ENCODE measurements around the gene GNAQ.
"Not testable (repeated sequence)": the region's sequence is repeated elsewhere in the genome, so short reads cannot be mapped to it uniquely, and the experiment has no call there.

GNAQ gene

DNA sequence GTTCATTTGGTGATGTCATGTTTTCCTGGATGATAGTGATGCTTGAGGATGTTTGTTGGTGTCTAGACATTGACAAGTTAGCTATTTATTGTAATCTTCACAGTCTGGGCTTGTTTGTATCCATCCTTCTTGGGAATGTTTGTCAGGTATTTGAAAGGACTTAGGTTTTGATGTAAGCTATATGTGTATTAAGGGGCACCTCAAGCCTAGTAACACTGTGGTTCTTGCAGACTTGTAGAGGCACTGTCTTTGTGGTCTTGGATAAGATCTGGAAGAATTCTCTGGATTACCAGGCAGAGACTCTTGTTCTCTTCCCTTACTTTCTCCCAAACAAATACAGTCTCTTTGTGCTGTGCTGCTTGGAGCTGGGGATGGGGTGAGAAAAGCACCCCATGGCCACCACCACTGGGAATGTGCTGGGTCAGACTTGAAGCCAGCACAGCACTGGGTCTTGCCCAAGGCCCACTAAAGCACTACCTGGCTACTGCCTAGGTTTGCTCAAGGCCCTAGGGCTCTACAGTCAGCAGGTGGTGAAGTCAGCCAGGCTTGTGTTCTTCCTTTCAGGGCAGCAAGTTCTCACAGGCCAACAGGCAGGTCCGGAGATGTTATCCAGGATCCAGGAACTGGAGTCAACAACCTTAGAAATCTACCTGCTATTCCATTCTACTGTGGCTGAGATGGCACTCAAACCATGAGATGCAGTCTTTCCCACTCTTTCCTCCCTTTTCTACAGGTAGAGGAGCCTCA lies 334.2 kb downstream of the GNAQ start:
- no peak for DNase-seq (ENCODE audit: low read depth in 2 of 2)

DNA sequence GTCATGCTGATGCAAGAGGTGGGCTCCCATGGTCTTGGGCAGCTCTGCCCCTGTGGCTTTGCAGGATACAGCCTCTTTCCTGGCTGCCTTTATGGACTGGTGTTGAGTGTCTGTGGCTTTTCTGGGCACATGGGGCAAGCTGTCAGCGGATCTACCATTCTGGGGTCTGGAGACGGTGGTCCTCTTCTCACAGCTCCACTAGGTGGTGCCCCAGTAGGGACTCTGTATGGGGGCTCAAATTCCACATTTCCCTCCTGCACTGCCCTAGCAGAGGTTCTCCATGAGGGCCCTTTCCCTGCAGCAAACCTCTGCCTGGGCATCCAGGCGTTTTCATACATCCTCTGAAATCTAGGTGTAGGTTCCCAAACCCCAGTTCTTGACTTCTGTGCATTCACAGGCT lies 340.9 kb downstream of the GNAQ start:
- not testable (repeated sequence) for DNase-seq (ENCODE audit: low read depth in 2 of 2)

DNA sequence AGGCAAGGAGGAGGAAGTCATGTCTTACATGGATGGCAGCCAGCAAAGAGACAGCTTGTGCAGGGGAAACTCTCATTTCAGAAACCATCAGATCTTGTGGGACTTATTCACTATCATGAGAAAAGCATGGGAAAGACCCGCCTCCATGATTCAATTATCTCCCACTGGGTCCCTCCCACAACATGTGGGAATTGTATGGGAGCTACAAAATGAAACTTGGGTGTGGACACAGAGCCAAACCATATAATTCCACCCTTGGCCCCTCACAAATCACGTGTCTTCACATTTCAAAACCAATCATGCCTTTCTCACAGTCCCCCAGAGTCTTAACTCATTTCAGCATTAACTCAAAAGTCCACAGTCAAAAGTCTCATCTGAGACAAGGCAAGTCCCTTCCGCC lies 341.5 kb downstream of the GNAQ start:
- not testable (repeated sequence) for DNase-seq (ENCODE audit: low read depth in 2 of 2)

DNA sequence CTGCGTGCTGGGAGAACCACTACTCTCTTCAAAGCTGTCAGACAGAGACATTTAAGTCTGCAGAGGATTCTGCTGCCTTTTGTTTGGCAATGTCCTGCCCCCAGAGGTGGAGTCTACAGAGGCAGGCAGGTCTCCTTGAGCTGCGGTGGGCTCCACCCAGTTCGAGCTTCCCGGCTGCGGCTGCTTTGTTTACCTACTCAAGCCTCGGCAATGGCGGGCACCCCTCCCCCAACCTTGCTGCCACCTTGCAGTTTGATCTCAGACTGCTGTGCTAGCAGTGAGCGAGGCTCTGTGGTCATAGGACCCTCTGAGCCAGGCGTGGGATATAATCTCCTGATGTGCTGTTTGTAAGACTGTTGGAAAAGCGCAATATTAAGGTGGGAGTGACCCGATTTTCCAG lies 343.9 kb downstream of the GNAQ start:
- DNase-seq (ENCODE audit: low read depth in 2 of 2), result not testable (repeated sequence)

DNA sequence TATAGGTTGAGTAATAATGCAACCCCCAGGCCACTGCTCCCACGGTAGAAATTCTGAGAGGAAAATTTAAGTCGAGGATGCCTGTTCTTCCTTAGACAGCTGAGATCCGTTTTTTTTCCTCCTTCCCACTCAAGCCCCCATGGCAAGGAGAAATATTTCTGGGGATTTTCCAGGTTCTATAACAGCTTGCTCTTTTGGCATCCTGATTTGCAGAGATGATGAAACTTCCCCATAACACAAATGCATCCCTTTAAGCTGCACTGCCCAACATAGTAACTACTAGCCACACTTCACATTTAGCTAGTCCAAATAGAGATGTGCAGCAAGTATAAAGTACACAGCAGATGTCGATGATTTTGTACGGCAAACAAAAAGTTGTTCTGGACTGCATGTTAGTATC lies 351.0 kb downstream of the GNAQ start:
- DNase-seq (ENCODE audit: low read depth in 2 of 2), result no peak

DNA sequence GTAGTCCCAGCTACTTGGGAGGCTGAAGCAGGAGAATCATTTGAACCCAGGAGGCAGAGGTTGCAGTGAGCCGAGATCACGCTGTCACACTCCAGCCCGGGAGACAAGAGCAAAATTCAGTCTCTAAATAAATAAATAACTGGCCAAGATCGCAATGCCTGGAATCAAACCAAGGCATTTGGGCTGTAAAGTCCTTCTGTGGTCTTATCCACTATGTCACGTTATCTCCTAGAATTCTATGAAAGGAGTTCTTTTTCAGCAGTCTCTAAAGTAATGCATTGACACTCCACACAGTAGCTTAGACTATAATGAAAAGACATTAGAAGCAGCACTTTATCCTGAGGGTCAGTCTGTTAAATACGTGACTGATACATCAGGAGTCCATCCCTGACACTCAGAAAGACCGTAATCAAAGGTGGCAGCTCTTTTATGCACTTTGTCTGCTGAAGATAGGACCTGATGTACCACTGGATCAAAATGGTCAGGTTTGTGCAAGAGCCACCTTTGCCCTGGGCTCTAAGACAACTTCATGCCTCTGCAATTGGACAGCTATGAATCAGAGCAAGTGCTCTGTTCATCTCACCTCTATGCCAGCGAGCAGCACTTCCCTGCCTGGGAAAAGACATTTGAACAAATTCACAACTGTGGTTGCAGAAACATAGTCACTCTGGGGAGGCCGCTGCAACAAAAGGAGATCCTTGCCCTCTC lies 351.8 kb downstream of the GNAQ start:
- no peak for DNase-seq (ENCODE audit: low read depth in 2 of 2)

DNA sequence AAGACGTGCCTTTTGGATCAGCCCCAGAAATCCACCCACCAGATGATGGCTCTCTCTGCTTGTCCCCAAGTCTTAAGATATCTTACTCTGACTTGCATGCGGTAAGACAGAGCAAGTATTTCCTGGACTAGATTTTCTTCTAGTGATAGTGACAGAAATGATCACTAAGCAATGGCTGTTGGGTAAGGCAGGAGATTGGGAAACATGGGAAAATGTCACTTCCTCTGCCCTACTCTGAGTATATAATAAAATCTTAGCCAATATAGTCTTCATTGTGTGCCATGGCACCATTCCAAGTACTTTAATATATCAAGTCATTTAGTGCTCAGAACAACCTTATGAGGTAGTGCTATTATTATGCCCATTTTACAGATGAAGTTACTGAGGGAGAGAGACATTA lies 352.5 kb downstream of the GNAQ start:
- no peak for DNase-seq (ENCODE audit: low read depth in 2 of 2)

DNA sequence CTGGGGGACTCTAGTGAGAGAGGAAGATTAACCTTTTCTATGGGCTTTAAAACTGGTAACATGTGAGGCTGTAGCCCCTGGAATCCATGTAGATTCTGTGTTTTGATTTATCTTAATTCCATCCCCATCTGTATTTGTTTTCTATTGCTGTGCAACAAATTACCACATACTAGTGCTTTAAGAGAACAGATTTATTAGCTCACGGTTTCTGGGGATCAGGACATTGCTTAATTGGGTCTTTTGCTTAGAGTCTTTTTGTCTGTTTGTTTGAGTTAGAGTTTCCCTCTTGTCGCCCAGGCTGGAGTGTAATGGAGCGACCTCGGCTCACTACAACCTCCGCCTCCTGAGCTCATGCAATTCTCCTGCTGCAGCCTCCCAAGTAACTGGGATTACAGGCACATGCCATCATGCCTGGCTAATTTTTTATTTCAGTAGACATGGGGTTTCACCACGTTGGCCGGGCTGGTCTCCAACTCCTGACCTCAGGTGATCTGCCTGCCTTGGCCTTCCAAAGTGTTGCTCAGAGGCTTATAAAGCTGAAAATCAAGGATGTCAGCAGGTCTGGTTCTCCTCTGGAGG lies 353.6 kb downstream of the GNAQ start:
- DNase-seq (ENCODE audit: low read depth in 2 of 2), result no peak

DNA sequence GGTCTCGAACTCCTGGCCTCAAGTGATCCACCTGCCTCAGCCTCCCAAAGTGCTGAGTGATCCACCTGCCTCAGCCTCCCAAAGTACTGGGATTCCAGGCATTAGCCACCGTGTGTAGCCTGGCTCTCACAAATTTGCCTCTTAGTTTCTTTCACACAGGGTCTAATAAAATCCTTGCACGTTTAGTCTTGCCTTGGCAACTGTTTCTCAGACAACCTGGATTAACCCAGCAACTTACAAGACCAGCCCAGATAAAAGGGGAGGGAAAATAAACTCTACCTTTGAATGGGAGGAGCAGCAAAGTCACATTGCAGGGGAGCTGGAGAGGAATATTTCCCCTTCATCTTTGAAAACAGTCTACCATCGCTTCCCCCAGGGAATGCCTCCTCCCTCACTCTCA lies 354.2 kb downstream of the GNAQ start:
- no peak for DNase-seq (ENCODE audit: low read depth in 2 of 2)

DNA sequence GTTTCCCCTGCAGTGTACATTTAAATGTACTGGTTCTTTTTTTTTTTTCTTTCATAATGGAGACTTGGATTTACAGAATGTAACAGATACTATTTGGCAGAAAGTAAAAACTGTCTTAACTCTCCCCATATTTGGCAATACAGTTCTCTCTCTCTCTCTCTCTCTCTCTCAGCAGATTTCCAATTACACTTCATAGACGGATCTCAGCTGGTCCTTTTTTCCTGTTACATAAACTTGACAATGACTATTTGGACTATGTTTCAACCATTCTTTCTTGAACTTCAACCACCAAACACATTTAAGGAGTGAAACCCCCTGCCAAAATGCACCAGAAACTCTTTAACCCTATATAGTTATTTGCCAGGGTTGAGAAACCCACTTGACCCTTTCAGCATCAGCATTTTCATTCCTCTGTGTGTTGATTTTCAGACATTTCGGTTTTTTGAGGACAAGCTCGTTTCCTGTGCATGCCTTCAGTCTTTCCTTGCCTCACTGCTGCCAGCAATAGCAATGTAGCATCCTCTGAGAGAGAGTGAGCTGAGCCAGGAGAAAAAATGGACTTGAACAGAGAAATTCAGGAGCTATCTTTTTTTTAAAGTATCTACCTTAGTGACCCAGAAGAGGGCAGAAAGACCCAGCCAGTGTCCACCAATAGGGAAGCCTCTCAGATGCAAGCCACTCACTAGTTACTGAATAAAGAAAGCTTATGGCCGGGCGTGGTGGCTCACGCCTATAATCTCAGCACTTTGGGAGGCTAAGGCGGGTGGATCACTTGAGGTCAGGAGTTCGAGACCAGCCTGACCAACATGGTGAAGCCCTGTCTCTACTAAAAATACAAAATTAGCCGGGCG lies 357.4 kb downstream of the GNAQ start:
- no peak for DNase-seq (ENCODE audit: low read depth in 2 of 2)

DNA sequence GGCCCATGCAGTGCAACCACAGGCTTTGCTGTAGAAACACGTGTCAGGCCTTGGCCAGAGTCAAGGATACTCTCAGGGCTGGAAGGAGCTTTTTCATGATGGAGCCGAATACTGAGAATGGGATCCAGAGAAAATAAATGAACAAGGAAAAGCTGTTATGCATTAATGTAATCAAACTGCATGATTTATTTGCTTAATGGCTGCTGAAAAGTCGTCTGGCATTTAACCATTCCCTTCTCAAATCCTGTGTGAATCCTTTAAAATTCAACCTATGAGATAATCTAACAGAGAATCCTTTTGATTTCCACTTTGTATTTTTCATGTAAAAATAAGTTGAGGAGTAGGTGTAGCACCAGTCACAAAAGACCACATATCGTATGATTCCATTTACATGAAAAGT lies 359.4 kb downstream of the GNAQ start:
- DNase-seq (ENCODE audit: low read depth in 2 of 2), result no peak

DNA sequence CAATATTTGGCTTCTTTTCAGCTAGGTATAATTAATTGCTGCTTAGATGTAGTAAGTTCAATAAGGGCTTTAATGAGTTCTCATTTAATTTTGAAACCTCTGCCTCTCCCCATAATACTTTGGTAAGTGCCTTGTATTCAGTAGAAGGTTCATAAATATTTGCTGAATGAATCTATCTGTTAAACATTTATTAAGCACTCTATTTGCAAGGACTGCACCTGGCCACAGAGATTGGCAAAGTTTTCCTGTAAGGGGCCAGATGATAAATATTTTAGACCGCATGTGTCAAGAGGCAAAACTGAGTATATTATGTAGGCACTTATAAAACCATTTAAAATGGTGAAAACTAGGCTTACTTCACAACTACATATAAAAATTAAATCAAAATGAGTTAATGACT lies 364.5 kb downstream of the GNAQ start:
- no peak for DNase-seq (ENCODE audit: low read depth in 2 of 2)

Data from fibroblast of skin of left biceps (primary cell).